ENCODE results near the gene POLN. TPM values are rescaled to one million over a fixed set of nuclear protein-coding genes. Genes with fewer than 3 reads are reported as not detected.

The POLN gene
- total RNA-seq, 4 donors from 2014 or later = 0.27 to 2.6 (median 1.4) TPM

DNA sequence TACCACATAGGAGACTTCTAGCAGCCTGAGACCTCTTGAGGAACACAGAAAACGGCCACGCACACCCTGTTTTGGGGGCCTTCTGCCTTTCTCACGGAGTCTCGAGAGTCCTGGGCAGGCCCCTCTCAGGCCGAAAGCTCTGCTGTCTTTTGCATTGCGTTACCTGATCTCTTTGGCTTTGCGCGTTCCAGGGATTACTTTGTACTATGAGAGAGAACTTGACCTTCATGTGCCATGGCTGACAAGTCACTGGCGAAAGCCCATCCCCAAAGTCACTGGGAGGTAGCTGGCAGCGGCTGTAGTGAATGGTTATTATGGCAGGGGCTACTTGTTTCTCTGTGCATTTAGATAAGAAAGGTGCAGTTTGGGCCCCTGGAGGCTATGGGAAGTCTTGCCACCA is 190.8 kb downstream of the POLN start:
- WGBS, 2 donors (ENCODE audit: low coverage in 1 of 2) = 72 to 79% methylated on average over 6 to 10 of the region's 10 CpGs
- intact Hi-C loops (cut with DNase I; ENCODE audit: low total_unique reads) = no loop called here
- Histone ChIP-seq H3K27ac (no peak overlapping the region), H3K4me1 (peaks cover 0 to 5% (median 0%) of the 10 kb centered on the region in 4 donors), H3K9me3 (no peaks in the 10 kb centered on the region), H3K27me3 (peaks cover 84% of the 10 kb centered on the region), H3K4me3 (no peak overlapping the region), H3K36me3 (no peaks in the 10 kb centered on the region)
- in situ Hi-C loops (cut with MboI; ENCODE audit: low pct_ligation_motif_present in 1 of 4, low pct_unique_long_range_greater_than_20kb in 1 of 4, low sequenced_read_pairs in 3 of 4) = no loop called here
- no peak for TF ChIP-seq CTCF (IDR thresholded peaks at IDR 0.05)
- no peak for TF ChIP-seq POLR2A (IDR thresholded peaks at IDR 0.05)
- no peak for TF ChIP-seq EP300 (IDR thresholded peaks at IDR 0.05; ENCODE audit: low read depth)
- no peak for TF ChIP-seq POLR2AphosphoS5 (IDR thresholded peaks at IDR 0.05)
- DNase-seq = no peak

DNA sequence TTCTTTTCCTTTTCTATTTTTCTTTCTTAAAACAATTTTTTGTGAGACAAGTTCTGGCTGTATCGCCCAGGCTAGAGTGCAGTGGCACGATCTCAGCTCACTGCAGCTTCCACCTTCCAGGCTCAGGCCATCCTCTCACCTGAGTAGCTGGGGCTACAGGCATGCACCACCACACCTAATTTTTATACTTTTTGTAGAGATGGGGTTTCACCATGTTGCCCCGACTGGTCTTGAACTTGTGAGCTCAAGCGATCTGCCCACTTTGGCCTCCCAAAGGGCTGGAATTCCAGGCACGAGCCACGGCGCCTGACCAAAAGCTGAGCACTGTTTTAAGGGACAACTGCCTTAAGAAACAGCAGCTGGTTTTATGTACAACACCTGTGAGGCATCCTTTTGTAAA is 192.1 kb downstream of the POLN start:
- no peak for DNase-seq
- H3K27ac ChIP-seq = no peak overlapping the region
- H3K27me3 ChIP-seq = peaks cover 73% of the 10 kb centered on the region
- TF ChIP-seq POLR2A (IDR thresholded peaks at IDR 0.05) (no peak), POLR2AphosphoS5 (IDR thresholded peaks at IDR 0.05) (no peak), CTCF (IDR thresholded peaks at IDR 0.05) (no peak), EP300 (IDR thresholded peaks at IDR 0.05; ENCODE audit: low read depth) (no peak)
- H3K9me3 ChIP-seq = no peaks in the 10 kb centered on the region
- H3K4me3 ChIP-seq = no peak overlapping the region
- WGBS, 2 donors (ENCODE audit: low coverage in 1 of 2) = 70 to 83% methylated on average over 2 to 7 of the region's 7 CpGs
- intact Hi-C loops (cut with DNase I; ENCODE audit: low total_unique reads) (no loop called here), in situ Hi-C loops (cut with MboI; ENCODE audit: low pct_ligation_motif_present in 1 of 4, low pct_unique_long_range_greater_than_20kb in 1 of 4, low sequenced_read_pairs in 3 of 4) (no loop called here)
- H3K4me1 ChIP-seq = peaks cover 0 to 5% (median 0%) of the 10 kb centered on the region in 4 donors
- no peaks in the 10 kb centered on the region for H3K36me3 ChIP-seq

GRCh38 chr4:2049381-2049780 is 192.5 kb downstream of the POLN start:
- in situ Hi-C loops (cut with MboI; ENCODE audit: low pct_ligation_motif_present in 1 of 4, low pct_unique_long_range_greater_than_20kb in 1 of 4, low sequenced_read_pairs in 3 of 4) (no loop called here), intact Hi-C loops (cut with DNase I; ENCODE audit: low total_unique reads) (no loop called here)
- Histone ChIP-seq H3K4me3 (no peak overlapping the region), H3K9me3 (no peaks in the 10 kb centered on the region), H3K36me3 (no peaks in the 10 kb centered on the region), H3K27ac (no peak overlapping the region), H3K27me3 (peaks cover 69% of the 10 kb centered on the region), H3K4me1 (peaks cover 0 to 5% (median 0%) of the 10 kb centered on the region in 4 donors)
- no peak for TF ChIP-seq POLR2AphosphoS5 (IDR thresholded peaks at IDR 0.05)
- no peak for TF ChIP-seq CTCF (IDR thresholded peaks at IDR 0.05)
- no peak for TF ChIP-seq POLR2A (IDR thresholded peaks at IDR 0.05)
- WGBS, 2 donors (ENCODE audit: low coverage in 1 of 2) = 80 to 89% methylated on average over 1 to 7 of the region's 7 CpGs
- no peak for DNase-seq

GRCh38 chr4:2048831-2049230 is 193.1 kb downstream of the POLN start:
- WGBS, 2 donors (ENCODE audit: low coverage in 1 of 2) = 86 to 100% methylated on average over 1 to 8 of the region's 8 CpGs
- in situ Hi-C loops (cut with MboI; ENCODE audit: low pct_ligation_motif_present in 1 of 4, low pct_unique_long_range_greater_than_20kb in 1 of 4, low sequenced_read_pairs in 3 of 4) (no loop called here), intact Hi-C loops (cut with DNase I; ENCODE audit: low total_unique reads) (no loop called here)
- Histone ChIP-seq H3K27ac (no peak overlapping the region), H3K9me3 (no peaks in the 10 kb centered on the region), H3K4me1 (peaks cover 0 to 5% (median 0%) of the 10 kb centered on the region in 4 donors), H3K36me3 (no peaks in the 10 kb centered on the region), H3K4me3 (no peak overlapping the region), H3K27me3 (peaks cover 64% of the 10 kb centered on the region)
- no peak for TF ChIP-seq CTCF (IDR thresholded peaks at IDR 0.05)
- DNase-seq = no peak

Measured in transverse colon (tissue), 4 donors.